Left ventricle myocardium superior (tissue), 1 donor: Measurements from ENCODE around the gene IL27RA. TPM values are rescaled to one million over a fixed set of nuclear protein-coding genes. Genes with fewer than 3 reads are reported as not detected.
A peak's percentile ranks its signal among the peaks of the same experiment; 100 is the strongest.

Experiments
- ATAC-seq: fragments of 200-7000 bp; cut with Tn5 transposase; one replicate; pipeline ENCODE4 v1.9.1; 2020; ENCODE audit warnings: mild to moderate bottlenecking, moderate library complexity
- DNase-seq: peaks from one replicate; pipeline ENCODE4 v3.0.0-alpha.2; 2020
- intact Hi-C: fragments of 100-400 bp; cut with micrococcal nuclease; formaldehyde crosslinking; loops from one replicate; pipeline ENCODE4 v1.11.0; 2022
- total RNA-seq: library from RNA; stranded (reverse); fragmentation: NEBNext Ultra II Directional; extraction: Animal tissue kit (Norgen Biotek cat#: 25700); gene quantifications from one replicate; pipeline ENCODE4 v1.2.1, GENCODE V29; 2021
- donor health status: DM: no; HTN: yes; CAD: no; lungs with severe emphysema.

Gene IL27RA
- total RNA-seq, 1 donor from 2014 or later, result 5.4 TPM

DNA sequence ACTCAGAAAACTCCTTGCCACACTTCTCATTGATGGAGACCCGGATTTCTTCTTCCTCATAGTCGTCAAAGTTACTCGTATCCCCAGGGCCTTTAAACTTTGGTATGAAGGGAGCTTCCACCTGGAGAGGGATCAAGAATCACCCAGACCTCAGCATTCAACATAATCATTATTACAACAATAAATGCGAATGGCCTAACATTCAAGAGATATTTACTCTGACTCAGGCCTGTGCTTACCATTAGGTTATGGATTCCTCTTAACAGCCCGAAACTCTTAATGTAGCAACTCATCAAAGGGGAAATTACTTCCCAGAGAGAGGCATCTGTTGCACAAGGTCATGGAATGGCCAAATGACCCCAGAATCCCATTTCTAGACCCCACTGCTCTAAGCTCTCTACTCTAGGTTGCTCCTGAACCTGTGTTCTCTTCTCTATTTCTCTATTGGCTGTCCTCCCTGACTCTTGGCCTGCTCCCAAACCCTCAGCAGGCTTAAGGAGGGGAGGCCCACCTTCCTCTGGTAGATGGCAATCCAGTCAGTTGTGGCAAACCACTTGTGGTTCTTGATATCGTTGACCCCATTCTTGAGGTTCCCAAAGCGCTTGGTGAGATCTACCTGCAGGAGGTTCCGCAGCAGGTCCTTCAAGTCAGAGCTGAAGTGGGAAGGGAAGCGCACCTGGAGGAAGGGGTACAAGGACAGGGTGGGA, 61.7 kb downstream of the IL27RA start:
- intact Hi-C loops, result no loop called here
- no peak for ATAC-seq
- DNase-seq, result no peak

DNA sequence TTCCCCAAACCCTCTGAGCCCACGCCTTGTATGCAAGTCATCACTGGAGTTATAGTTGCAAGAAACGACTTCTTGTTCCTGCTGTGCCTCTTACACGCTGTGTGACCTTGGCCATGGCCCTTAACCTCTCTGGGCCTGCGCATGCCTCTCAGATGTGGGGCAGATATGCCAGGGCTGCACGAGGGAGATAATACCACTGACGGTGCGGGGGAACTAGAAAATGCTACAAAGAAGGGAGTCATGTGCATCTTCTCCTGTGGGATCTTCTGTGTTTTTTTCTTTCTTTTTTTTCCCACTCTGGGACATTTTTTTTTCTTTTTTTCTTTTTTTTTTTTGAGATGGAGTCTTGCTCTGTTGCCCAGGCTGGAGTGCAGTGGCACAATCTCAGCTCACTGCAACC, 63.3 kb downstream of the IL27RA start:
- ATAC-seq, result no peak
- no peak for DNase-seq
- intact Hi-C loops, result no loop called here

DNA sequence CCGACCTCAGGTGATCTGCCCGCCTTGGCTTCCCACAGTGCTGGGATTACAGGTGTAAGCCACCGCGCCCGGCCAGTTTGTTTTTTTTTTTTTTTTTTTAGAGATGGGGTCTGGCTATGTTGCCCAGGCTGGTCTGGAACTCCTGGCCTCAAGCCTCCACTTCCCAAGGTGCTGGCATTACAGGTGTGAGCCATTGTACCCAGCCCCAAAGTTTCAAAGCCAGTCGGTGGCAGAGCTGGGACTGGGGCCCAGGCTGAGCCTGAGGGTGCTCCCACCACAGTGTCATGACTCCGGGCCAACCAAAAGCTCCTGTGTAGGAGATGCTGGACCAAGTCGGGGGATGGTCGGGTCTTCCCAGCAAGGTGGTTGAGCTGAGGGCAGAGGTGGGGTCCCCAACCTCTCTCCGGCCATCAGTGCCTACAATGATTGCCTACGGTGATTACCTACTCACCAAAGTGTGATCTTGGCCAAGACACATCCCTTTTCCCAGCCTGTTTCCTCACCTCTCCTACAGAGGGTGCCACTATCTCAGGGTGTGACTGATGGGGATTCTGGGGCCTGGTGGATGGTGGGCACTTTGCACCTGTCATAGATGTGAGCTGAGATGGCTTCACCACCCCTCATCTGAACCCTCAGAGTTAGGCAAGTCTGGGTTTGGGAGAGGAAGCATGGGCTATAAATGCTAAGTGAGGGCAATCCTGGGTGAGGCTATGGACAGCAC, 64.9 kb downstream of the IL27RA start:
- intact Hi-C loops, result no loop called here
- DNase-seq, result no peak
- no peak for ATAC-seq

DNA sequence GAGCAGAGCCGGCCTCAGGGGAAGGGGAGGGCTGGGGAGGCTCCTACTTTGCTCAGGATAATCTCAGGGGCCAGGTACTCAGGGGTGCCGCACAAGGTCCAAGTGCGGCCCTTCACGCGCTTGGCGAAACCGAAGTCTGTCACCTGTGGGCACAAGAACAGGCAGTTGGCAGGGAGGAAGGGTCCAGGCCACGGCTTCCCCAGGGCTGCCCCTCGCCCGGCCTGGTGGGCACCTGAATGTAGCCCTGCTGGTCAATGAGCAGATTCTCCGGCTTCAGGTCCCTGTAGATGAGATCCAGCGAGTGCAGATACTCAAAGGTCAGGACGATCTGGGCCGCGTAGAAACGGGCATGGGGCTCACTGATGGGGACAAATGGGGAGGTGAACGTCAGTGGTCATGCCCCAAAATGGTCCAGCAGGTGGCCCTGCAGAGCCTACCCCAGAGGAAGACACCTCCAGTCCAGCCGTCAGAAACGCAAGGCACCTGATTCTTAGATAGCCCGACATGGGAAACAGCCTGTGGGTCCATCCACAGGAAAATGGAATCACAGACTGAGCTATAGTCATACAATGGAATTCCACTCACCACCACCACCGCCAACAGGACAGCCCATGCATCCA, 66.1 kb downstream of the IL27RA start:
- no peak for DNase-seq
- intact Hi-C loops, result no loop called here
- peak; percentile 34 for ATAC-seq

DNA sequence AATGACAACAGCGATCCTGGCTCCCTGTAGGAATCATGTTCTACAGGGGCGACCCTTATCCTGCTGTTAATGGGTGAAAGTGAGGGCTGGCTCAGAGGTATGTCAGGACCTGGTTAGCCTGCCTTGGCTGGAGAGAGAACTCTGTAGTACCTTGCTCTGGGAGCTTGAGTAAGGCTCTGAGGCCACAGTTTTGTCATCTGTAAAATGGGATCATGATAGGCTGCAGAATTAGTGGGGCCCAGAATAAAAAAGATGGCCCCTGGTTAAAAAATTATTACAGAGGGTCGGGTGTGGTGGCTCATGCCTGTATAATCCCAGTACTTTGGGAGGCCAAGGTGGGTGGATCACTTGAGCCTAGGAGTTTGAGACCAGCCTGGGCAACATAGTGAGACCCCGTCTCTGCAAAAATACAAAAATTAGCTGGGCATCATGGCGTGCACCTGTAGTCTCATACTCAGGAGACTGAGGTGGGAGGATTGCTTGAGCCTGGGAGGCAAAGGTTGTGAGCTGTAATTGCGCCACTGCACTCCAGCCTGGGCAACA, 69.5 kb downstream of the IL27RA start:
- no peak for DNase-seq
- intact Hi-C loops, result no loop called here
- ATAC-seq, result no peak

DNA sequence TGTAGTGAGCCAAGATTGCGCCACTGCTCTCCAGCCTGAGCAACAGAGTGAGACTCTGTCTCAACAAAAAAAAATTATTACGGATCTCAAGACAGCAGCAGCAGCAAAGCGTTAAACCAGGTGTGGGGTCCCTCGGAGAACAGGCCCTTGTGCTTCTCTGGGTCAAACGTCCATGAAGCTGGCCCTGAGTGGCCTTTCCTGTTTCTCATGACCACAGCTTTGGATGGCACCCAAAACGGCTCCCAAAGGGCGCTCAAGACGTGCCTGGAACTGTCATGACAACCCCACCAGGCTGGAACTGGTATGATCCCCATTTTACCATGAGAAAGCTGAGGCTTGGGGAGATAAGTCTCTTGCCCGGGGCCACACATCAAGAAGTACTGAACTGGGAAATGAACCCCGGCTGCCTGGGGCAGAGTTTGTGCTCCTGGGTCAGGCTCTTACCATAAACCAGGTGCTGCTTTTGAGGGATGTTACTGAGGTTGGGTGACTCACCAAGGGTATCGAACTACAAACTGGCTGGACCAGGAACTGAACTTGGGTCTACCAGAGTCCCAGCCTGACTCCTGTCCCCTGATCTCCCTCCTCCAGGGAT, 70.6 kb downstream of the IL27RA start:
- no peak for DNase-seq

DNA sequence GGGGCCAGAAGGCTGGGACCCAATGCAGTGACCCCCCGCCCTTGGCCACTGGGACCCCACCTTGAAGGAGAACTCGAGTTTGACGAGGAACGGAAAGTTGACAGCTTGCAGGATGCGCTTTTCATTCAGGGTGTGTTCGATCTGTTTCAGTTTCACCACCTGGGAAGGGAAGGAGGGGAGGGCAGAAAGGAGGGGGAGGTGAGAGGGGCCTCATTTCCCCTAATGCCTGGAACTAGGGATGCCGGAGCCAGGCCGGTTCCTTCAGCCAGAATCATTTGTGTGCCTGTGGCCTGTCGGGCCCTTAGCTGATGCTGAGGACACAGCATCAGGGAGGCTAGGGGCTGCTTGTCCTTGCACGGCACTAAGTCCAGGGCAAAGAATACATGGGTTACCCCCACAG, 71.2 kb downstream of the IL27RA start:
- DNase-seq (no peak), ATAC-seq (no peak)
- intact Hi-C loops, result no loop called here

More for the DNA sequence above, 70.6 kb downstream of the IL27RA start:
- intact Hi-C loops, result no loop called here
- ATAC-seq, result no peak

Other genes with a start within 250 kb of the IL27RA start
- 2.3 TPM for gene ZSWIM4, start 236.3 kb upstream of the IL27RA start, total RNA-seq
- gene NANOS3, start 154.6 kb upstream of the IL27RA start, total RNA-seq, result 0.69 TPM
- gene BRME1, start 125.6 kb upstream of the IL27RA start, total RNA-seq, result 0.72 TPM
- 19.6 TPM for gene CC2D1A, start 125.6 kb upstream of the IL27RA start, total RNA-seq
- 2.0 TPM for gene PODNL1, start 93.3 kb upstream of the IL27RA start, total RNA-seq
- 18.2 TPM for gene DCAF15, start 79.3 kb upstream of the IL27RA start, total RNA-seq
- 15.7 TPM for gene RFX1, start 25.4 kb upstream of the IL27RA start, total RNA-seq
- not detected for gene RLN3, start 3.6 kb upstream of the IL27RA start, total RNA-seq
- gene PALM3, start 30.3 kb downstream of the IL27RA start, total RNA-seq, result not detected
- gene MISP3, start 41.0 kb downstream of the IL27RA start, total RNA-seq, result 6.8 TPM
- not detected for gene C19orf67, start 54.0 kb downstream of the IL27RA start, total RNA-seq
- gene SAMD1, start 59.0 kb downstream of the IL27RA start, total RNA-seq, result 58.0 TPM
- gene PRKACA, start 86.0 kb downstream of the IL27RA start, total RNA-seq, result 514 TPM
- gene ASF1B, start 104.8 kb downstream of the IL27RA start, total RNA-seq, result 1.6 TPM
- gene ADGRL1, start 174.4 kb downstream of the IL27RA start, total RNA-seq, result 24.0 TPM